Prostate gland (tissue), 2 donors: ENCODE measurements around the gene SYNE1. TPM values are rescaled to one million over a fixed set of nuclear protein-coding genes. Genes with fewer than 3 reads are reported as not detected.

Experiments used
- DNase-seq: peaks from one replicate; pipeline ENCODE4 v3.0.0-alpha.2; 2019; ENCODE audit warnings: low spot score
- H3K27ac ChIP-seq, 2 donors: fragments of 200-600 bp; sonication (generic); 2 replicates each; pipeline ENCODE4 v1.5.1; 2017 to 2019
- H3K27me3 ChIP-seq: fragments of 200-600 bp; sonication (generic); replicated peaks from 2 replicates; pipeline ENCODE4 v1.5.1; 2019; ENCODE audit not compliant: insufficient read depth
- H3K36me3 ChIP-seq, 2 donors: fragments of 200-600 bp; sonication (generic); 1 replicate in 1 of 2; 2 replicates in 1 of 2; pipeline versions ENCODE4 v1.5.1 to v1.8.1; 2017 to 2019
- H3K4me1 ChIP-seq: fragments of 200-600 bp; sonication (generic); replicated peaks from 2 replicates; pipeline ENCODE4 v1.5.1; 2019
- H3K4me3 ChIP-seq, 2 donors: fragments of 200-600 bp; sonication (generic); 2 replicates each; pipeline ENCODE4 v1.5.1; 2017 to 2019
- H3K9me3 ChIP-seq: fragments of 200-600 bp; sonication (generic); 2 replicates; pipeline ENCODE4 v1.5.1; 2017
- CTCF ChIP-seq, 4 experiments: fragments of 200-600 bp in 2 of 4; fragments of 450-650 bp in 2 of 4; sonication (generic) in 2 of 4; IDR thresholded peaks; 1 replicate in 3 of 4; 2 replicates in 1 of 4; pipeline ENCODE4 v1.5.1; 2016 to 2019; ENCODE audit warnings: antibody characterized with exemption in 4 of 4, mild to moderate bottlenecking in 2 of 4, moderate library complexity in 2 of 4
- POLR2A ChIP-seq: fragments of 450-650 bp; IDR thresholded peaks from one replicate; pipeline ENCODE4 v1.6.1; 2016; ENCODE audit warnings: antibody characterized with exemption, mild to moderate bottlenecking
- POLR2AphosphoS5 ChIP-seq: sonication (generic); formaldehyde crosslinking; IDR thresholded peaks from one replicate; pipeline ENCODE4 v1.6.1; 2017; ENCODE audit warnings: antibody characterized with exemption
- WGBS: methylation state at CpG from one replicate; pipeline ENCODE4 v1.1.5; 2018; 5-methylcytosine and 5-hydroxymethylcytosine counted together
- intact Hi-C: fragments of 100-400 bp; cut with DNase I; formaldehyde crosslinking; loops from one replicate; pipeline ENCODE4 v1.14.2; 2022
- total RNA-seq, 2 donors: library from RNA; depleted of rRNA; stranded (reverse); fragments of >200 nt; gene quantifications; one replicate each; pipeline ENCODE4 v1.1.0, GENCODE V29; 2016

Gene SYNE1
- total RNA-seq, 2 donors from 2014 or later, result 36.5 to 154 TPM

GRCh38 chr6:152221806-152222628 is 415.1 kb downstream of the SYNE1 start:
- Histone ChIP-seq H3K36me3 (peaks cover 0 to 5% of the 10 kb centered on the region in 2 donors), H3K9me3 (no peaks in the 10 kb centered on the region), H3K27me3 (no peaks in the 10 kb centered on the region), H3K4me1 (no peaks in the 10 kb centered on the region), H3K27ac (no peak overlapping the region), H3K4me3 (no peak overlapping the region)
- no peak for DNase-seq
- 93% methylated on average over 4 of the region's 4 CpGs for WGBS
- no peak for TF ChIP-seq POLR2A
- no peak for TF ChIP-seq POLR2AphosphoS5
- no peak for TF ChIP-seq CTCF (IDR thresholded peaks at IDR 0.05)
- intact Hi-C loops, result no loop called here

GRCh38 chr6:152220786-152221185 is 416.4 kb downstream of the SYNE1 start:
- no peaks in the 10 kb centered on the region for H3K9me3 ChIP-seq
- TF ChIP-seq POLR2AphosphoS5 (no peak), POLR2A (no peak), CTCF (IDR thresholded peaks at IDR 0.05) (no peak)
- H3K27me3 ChIP-seq, result no peaks in the 10 kb centered on the region
- intact Hi-C loops, result no loop called here
- 84% methylated on average over 4 of the region's 4 CpGs for WGBS
- no peak for DNase-seq
- H3K36me3 ChIP-seq, result peaks cover 0 to 5% of the 10 kb centered on the region in 2 donors
- no peak overlapping the region for H3K4me3 ChIP-seq
- H3K4me1 ChIP-seq, result no peaks in the 10 kb centered on the region
- H3K27ac ChIP-seq, result peak overlapping the region in 1 of 2 donors; percentile 14

- WGBS, result 52% methylated on average over 3 of the region's 3 CpGs
- no peak for DNase-seq
Measured at GRCh38 chr6:152218887-152219286, 418.3 kb downstream of the SYNE1 start.

GRCh38 chr6:152212437-152212836 is 424.7 kb downstream of the SYNE1 start:
- TF ChIP-seq CTCF (IDR thresholded peaks at IDR 0.05) (no peak), POLR2AphosphoS5 (no peak), POLR2A (no peak)
- Histone ChIP-seq H3K4me3 (no peak overlapping the region), H3K27ac (no peak overlapping the region), H3K27me3 (no peaks in the 10 kb centered on the region), H3K36me3 (no peaks in the 10 kb centered on the region), H3K9me3 (no peaks in the 10 kb centered on the region), H3K4me1 (no peaks in the 10 kb centered on the region)
- 93% methylated on average over 1 of the region's 1 CpG for WGBS
- intact Hi-C loops, result loop anchor here (5.0 kb wide), 1 partner anchor 35 kb away; no protein-coding TSS in a partner anchor
- DNase-seq, result no peak

More at GRCh38 chr6:152218887-152219286, 418.3 kb downstream of the SYNE1 start:
- H3K36me3 ChIP-seq, result peaks cover 0 to 5% of the 10 kb centered on the region in 2 donors
- H3K9me3 ChIP-seq, result no peaks in the 10 kb centered on the region
- TF ChIP-seq CTCF (IDR thresholded peaks at IDR 0.05), result no peak
- TF ChIP-seq POLR2A, result no peak
- no peak for TF ChIP-seq POLR2AphosphoS5
- no peaks in the 10 kb centered on the region for H3K4me1 ChIP-seq
- H3K4me3 ChIP-seq, result no peak overlapping the region
- H3K27me3 ChIP-seq, result no peaks in the 10 kb centered on the region
- intact Hi-C loops, result no loop called here
- H3K27ac ChIP-seq, result no peak overlapping the region

GRCh38 chr6:152209211-152209610 is 428.0 kb downstream of the SYNE1 start:
- WGBS, result 88% methylated on average over 8 of the region's 8 CpGs

More at GRCh38 chr6:152209211-152209610, 428.0 kb downstream of the SYNE1 start:
- DNase-seq, result no peak
- TF ChIP-seq CTCF (IDR thresholded peaks at IDR 0.05) (no peak), POLR2A (no peak), POLR2AphosphoS5 (no peak)
- Histone ChIP-seq H3K27me3 (no peaks in the 10 kb centered on the region), H3K27ac (no peak overlapping the region), H3K4me1 (no peaks in the 10 kb centered on the region), H3K4me3 (no peak overlapping the region), H3K9me3 (no peaks in the 10 kb centered on the region), H3K36me3 (no peaks in the 10 kb centered on the region)
- intact Hi-C loops, result no loop called here
